Measurements from ENCODE around the gene FOSL1. TPM values are rescaled to one million over a fixed set of nuclear protein-coding genes. Genes with fewer than 3 reads are reported as not detected.

FOSL1 gene
- total RNA-seq, 4 donors from 2014 or later = 0.36 to 9.3 (median 5.2) TPM

DNA sequence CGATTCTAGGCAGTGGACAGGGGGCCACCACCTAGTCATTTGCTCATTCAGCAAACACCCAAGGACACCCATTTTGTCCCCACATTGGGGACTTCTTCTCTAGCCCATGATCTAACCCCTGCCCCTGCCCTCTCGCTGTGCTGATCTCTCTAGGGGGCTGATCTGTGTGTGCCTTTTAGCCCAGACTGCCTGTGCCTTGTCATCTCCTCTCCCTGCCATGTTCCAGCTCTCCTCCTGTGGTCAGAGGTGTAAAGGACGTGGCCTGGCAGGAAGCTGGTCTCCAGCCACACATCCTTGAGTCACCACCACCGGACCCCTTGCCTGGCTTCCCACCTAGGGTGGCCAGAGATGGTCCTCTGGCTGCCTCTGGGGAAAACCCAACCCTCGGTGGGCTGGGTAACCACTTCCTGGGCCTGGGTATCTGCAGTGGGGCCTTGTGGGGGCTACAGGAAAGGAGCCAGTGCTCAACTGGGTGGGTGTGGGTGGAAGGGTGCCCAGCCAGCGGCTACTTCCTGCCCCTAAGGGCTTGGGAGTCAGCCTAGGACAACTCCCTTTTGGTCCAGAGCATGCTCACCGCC is 19.3 kb downstream of the FOSL1 start:
- Histone ChIP-seq H3K4me3 (no peak overlapping the region), H3K27me3 (no peaks in the 10 kb centered on the region), H3K9me3 (no peaks in the 10 kb centered on the region), H3K4me1 (no peaks in the 10 kb centered on the region), H3K27ac (no peak overlapping the region), H3K36me3 (peaks cover 0 to 31% of the 10 kb centered on the region in 2 donors)
- intact Hi-C loops (cut with DNase I; ENCODE audit: low total_unique reads) (no loop called here), in situ Hi-C loops (cut with MboI; ENCODE audit: low sequenced_read_pairs in 4 of 4) (loop anchor here (5.0 to 10.0 kb wide), 4 partner anchors 84 to 114 kb away; partner anchors contain the start of gene SART1 (in 1 of the 4))
- no peak for ATAC-seq
- TF ChIP-seq, protein P1, sequence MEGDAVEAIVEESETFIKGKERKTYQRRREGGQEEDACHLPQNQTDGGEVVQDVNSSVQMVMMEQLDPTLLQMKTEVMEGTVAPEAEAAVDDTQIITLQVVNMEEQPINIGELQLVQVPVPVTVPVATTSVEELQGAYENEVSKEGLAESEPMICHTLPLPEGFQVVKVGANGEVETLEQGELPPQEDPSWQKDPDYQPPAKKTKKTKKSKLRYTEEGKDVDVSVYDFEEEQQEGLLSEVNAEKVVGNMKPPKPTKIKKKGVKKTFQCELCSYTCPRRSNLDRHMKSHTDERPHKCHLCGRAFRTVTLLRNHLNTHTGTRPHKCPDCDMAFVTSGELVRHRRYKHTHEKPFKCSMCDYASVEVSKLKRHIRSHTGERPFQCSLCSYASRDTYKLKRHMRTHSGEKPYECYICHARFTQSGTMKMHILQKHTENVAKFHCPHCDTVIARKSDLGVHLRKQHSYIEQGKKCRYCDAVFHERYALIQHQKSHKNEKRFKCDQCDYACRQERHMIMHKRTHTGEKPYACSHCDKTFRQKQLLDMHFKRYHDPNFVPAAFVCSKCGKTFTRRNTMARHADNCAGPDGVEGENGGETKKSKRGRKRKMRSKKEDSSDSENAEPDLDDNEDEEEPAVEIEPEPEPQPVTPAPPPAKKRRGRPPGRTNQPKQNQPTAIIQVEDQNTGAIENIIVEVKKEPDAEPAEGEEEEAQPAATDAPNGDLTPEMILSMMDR (IDR thresholded peaks at IDR 0.05 in 4 of 5, conservative IDR thresholded peaks at IDR 0.05 in 1 of 5) = no peak
- no peak for TF ChIP-seq POLR2A (IDR thresholded peaks at IDR 0.05)
- DNase-seq = no peak

DNA sequence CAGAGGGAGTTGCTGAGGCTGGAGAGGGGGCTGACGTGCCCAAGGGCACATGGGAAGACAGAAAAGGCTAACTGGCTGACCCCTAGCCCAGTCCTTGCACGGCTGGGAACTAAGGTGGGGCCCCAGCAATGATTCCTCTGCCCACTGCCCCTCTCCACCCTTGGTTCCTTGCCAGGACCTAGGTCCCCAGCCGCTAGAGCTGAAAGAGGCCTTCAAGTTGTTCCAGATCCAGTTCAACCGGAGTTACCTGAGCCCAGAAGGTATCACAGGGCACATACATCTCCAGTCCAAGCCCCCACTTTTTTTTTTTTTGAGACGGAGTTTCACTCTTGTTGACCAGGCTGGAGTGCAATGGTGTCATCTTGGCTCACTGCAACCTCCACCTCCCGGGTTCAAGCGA is 20.2 kb downstream of the FOSL1 start:
- intact Hi-C loops (cut with DNase I; ENCODE audit: low total_unique reads) (no loop called here), in situ Hi-C loops (cut with MboI; ENCODE audit: low sequenced_read_pairs in 4 of 4) (loop anchor here (5.0 to 10.0 kb wide), 4 partner anchors 85 to 115 kb away; partner anchors contain the start of gene SART1 (in 1 of the 4))
- DNase-seq = no peak
- no peak overlapping the region for H3K27ac ChIP-seq
- no peak overlapping the region for H3K4me3 ChIP-seq
- TF ChIP-seq, protein P1 (IDR thresholded peaks at IDR 0.05 in 4 of 5, conservative IDR thresholded peaks at IDR 0.05 in 1 of 5) = no peak
- no peak for TF ChIP-seq POLR2A (IDR thresholded peaks at IDR 0.05)
- H3K9me3 ChIP-seq = no peaks in the 10 kb centered on the region
- no peaks in the 10 kb centered on the region for H3K27me3 ChIP-seq
- H3K4me1 ChIP-seq = no peaks in the 10 kb centered on the region
- H3K36me3 ChIP-seq = peaks cover 0 to 30% of the 10 kb centered on the region in 2 donors
- ATAC-seq = no peak

DNA sequence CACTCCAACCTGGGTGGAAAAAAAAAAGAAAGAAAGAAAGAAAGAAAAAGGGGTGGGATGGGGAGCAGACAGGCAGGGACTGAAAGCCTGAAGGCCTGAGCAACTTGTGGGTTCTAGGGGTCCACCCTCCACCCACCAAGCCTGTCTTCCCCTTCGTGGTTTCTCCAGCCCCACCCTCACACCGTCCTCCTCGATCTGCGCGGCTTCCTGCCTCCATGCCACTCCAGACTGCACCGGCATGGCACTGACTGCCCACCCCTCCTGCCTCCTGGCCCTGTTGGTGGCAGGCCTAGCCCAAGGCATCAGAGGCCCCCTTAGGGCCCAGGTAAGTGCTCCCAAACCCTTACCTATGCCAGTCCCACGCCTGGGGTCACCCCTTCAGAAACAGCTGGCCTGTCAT is 20.6 kb downstream of the FOSL1 start, which contains the start of gene CTSW:
Gene CTSW, plus strand, starts transcription at position 221 of the 400 bp plus-strand sequence. Its CDS starts 18 bp downstream, at position 239.
- intact Hi-C loops (cut with DNase I; ENCODE audit: low total_unique reads) = no loop called here
- no peak for ATAC-seq

DNA sequence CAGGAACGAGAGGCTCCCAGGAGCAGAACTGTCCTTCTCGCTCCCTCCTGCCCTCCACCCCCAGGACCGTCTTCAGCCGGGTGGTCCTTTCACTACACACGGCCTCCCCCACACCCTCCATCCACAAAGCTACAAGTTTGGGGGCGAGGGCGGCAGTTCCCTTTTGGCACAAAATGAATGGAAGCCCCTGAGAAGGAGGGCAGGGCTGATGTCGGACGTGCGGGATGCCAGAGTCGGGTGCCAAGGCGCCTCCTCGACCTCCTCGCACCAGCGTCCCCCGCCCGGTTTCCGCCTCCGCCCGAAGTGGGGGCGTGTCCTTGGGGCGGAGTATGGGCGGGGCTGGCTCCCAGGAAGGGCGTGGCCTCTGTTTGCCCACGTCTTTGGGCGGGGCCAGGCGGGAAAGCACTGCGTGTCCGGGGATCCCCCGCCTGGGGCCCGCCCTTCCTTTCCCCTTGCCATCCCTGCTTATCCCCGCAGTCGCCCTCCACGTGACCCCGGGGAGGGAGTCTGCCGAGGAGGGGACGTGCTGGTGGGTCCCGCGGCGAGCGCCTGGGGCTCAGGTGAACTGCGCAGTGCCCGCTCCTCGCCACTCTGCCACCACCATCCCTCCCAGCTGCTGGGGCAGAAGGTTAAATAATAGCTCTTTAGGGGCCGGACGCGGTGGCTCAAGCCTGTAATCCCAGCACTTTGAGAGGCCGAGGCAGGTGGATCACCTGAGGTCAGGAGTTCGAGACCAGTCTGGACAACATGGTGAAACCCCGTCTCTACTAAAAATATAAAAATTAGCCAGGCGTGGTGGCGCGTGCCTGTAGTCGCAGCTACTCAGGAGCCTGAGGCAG is 26.7 kb downstream of the FOSL1 start:
- peak overlapping the region; percentile 80 to 87 (median 82) for H3K27ac ChIP-seq
- in situ Hi-C loops (cut with MboI; ENCODE audit: low sequenced_read_pairs in 4 of 4) (no loop called here), intact Hi-C loops (cut with DNase I; ENCODE audit: low total_unique reads) (loop anchor here (1.0 kb wide), 3 partner anchors 13 to 88 kb away; partner anchors contain the start of genes FIBP, MUS81 and SART1)
- TF ChIP-seq, protein P1 (IDR thresholded peaks at IDR 0.05 in 4 of 5, conservative IDR thresholded peaks at IDR 0.05 in 1 of 5) = no peak
- TF ChIP-seq POLR2A (IDR thresholded peaks at IDR 0.05) = peak; percentile 76 to 82
- H3K4me1 ChIP-seq = peaks cover 0 to 19% of the 10 kb centered on the region in 2 donors
- no peaks in the 10 kb centered on the region for H3K9me3 ChIP-seq
- ATAC-seq = peak; percentile 84 to 89
- H3K36me3 ChIP-seq = no peaks in the 10 kb centered on the region
- DNase-seq = peak; percentile 85 to 91
- peak overlapping the region; percentile 54 to 63 (median 60) for H3K4me3 ChIP-seq
- no peaks in the 10 kb centered on the region for H3K27me3 ChIP-seq

More for the DNA sequence above, 20.6 kb downstream of the FOSL1 start, which contains the start of gene CTSW:
- Histone ChIP-seq H3K4me3 (no peak within 1 kb of the TSS), H3K9me3 (no peaks in the 10 kb centered on the region), H3K27me3 (no peaks in the 10 kb centered on the region), H3K27ac (no peak within 1 kb of the TSS), H3K36me3 (peaks cover 0 to 30% of the 10 kb centered on the region in 2 donors), H3K4me1 (no peaks in the 10 kb centered on the region)
- TF ChIP-seq, protein P1 (IDR thresholded peaks at IDR 0.05 in 4 of 5, conservative IDR thresholded peaks at IDR 0.05 in 1 of 5) = no peak
- TF ChIP-seq POLR2A (IDR thresholded peaks at IDR 0.05) = no peak
- in situ Hi-C loops (cut with MboI; ENCODE audit: low sequenced_read_pairs in 4 of 4) = loop anchor here (5.0 to 10.0 kb wide), 4 partner anchors 85 to 115 kb away; partner anchors contain the start of gene SART1 (in 1 of the 4)
- no peak for DNase-seq
